HepG2 (cell line): Measurements from ENCODE around the gene CCDC69. TPM values are rescaled to one million over a fixed set of nuclear protein-coding genes. Genes with fewer than 3 reads are reported as not detected.

Experiments
- AGO1 ChIP-seq: fragments of 200-400 bp; formaldehyde crosslinking; IDR thresholded peaks from 2 replicates; pipeline ENCODE4 v1.6.1; 2017; ENCODE audit warnings: mild to moderate bottlenecking, low read depth, low read length, moderate library complexity; ENCODE audit not compliant: poor library complexity, severe bottlenecking
- BORCS8-MEF2B ChIP-seq: sonication (generic); formaldehyde crosslinking; IDR thresholded peaks from 2 replicates; pipeline ENCODE4 v1.8.0; 2022; ENCODE audit warnings: mild to moderate bottlenecking, missing genetic modification reagents
- EP300 ChIP-seq, 3 experiments: sonication (generic) in 1 of 3; formaldehyde crosslinking in 1 of 3; IDR thresholded peaks; 2 replicates each; pipeline versions ENCODE4 v1.5.1 to v1.6.1; 2011 to 2020; ENCODE audit warnings: low read depth in 2 of 3, low read length in 2 of 3, borderline replicate concordance in 1 of 3, improper control_type of control experiment in 1 of 3, mild to moderate bottlenecking in 1 of 3, missing genetic modification reagents in 1 of 3, moderate library complexity in 1 of 3
- ETS1 ChIP-seq: sonication (generic); formaldehyde crosslinking; IDR thresholded peaks from 2 replicates; pipeline ENCODE4 v1.4.0; 2020; ENCODE audit warnings: missing genetic modification reagents
- KLF15 ChIP-seq: sonication (generic); formaldehyde crosslinking; IDR thresholded peaks from 2 replicates; pipeline ENCODE4 v1.8.1; 2023; ENCODE audit warnings: borderline replicate concordance, mild to moderate bottlenecking, inconsistent platforms, missing genetic modification reagents, mixed read lengths
- NRL ChIP-seq: sonication (generic); formaldehyde crosslinking; IDR thresholded peaks from 2 replicates; pipeline ENCODE4 v1.5.0; 2020; ENCODE audit warnings: missing genetic modification reagents, mild to moderate bottlenecking, moderate library complexity, borderline replicate concordance
- PBX2 ChIP-seq: IDR thresholded peaks from 2 replicates; pipeline ENCODE4 v1.6.1; 2016; ENCODE audit warnings: control low read depth
- POLR2G ChIP-seq: fragments of 200-400 bp; formaldehyde crosslinking; IDR thresholded peaks from 2 replicates; pipeline ENCODE4 v1.6.1; 2018; ENCODE audit warnings: mild to moderate bottlenecking, low read depth, low read length, moderate library complexity
- SALL1 ChIP-seq: sonication (generic); formaldehyde crosslinking; IDR thresholded peaks from 2 replicates; pipeline ENCODE4 v1.8.0; 2022; ENCODE audit warnings: mild to moderate bottlenecking, missing genetic modification reagents
- SMC3 ChIP-seq: IDR thresholded peaks from 2 replicates; pipeline ENCODE4 v1.6.1; 2011; ENCODE audit warnings: low read length, improper control_type of control experiment
- SOX6 ChIP-seq, 2 experiments: fragments of 450-650 bp in 1 of 2; sonication (generic) in 1 of 2; formaldehyde crosslinking in 1 of 2; IDR thresholded peaks; 2 replicates each; pipeline versions ENCODE4 v1.4.0 to v1.6.1; 2017 to 2020; ENCODE audit warnings: antibody characterized with exemption in 1 of 2, mild to moderate bottlenecking in 1 of 2, missing genetic modification reagents in 1 of 2
- YY1 ChIP-seq: IDR thresholded peaks from 2 replicates; pipeline ENCODE4 v1.6.1; 2011; ENCODE audit warnings: low read length, low read depth, moderate library complexity, mild to moderate bottlenecking; ENCODE audit not compliant: insufficient read depth, insufficient replicate concordance
- ZFP82 ChIP-seq: sonication (generic); formaldehyde crosslinking; IDR thresholded peaks from 2 replicates; pipeline ENCODE4 v1.5.1; 2020; ENCODE audit warnings: mild to moderate bottlenecking, missing genetic modification reagents, borderline replicate concordance
- ZMYM3 ChIP-seq: sonication (generic); formaldehyde crosslinking; IDR thresholded peaks from 2 replicates; pipeline ENCODE4 v1.5.1; 2020; ENCODE audit warnings: mild to moderate bottlenecking, missing genetic modification reagents
- ZNF232 ChIP-seq: sonication (generic); formaldehyde crosslinking; IDR thresholded peaks from 2 replicates; pipeline ENCODE4 v1.4.0; 2020; ENCODE audit warnings: missing genetic modification reagents, borderline replicate concordance
- polyA plus RNA-seq, 8 experiments: library from polyadenylated mRNA; depleted of rRNA in 3 of 8; stranded (reverse) in 7 of 8; unstranded in 1 of 8; fragments of >200 nt; fragmentation: Illumina TruSeq in 4 of 8; extraction: Trizol in 4 of 8; gene quantifications; 2 replicates each; pipeline versions ENCODE4 v1.2.1 to v1.2.3, GENCODE V29; 2011 to 2016; ENCODE audit warnings: low read depth in 4 of 8, missing spikeins in 1 of 8, mixed read lengths in 1 of 8; ENCODE audit not compliant: insufficient read depth in 1 of 8
- total RNA-seq, 5 experiments: library from RNA; depleted of rRNA; stranded (reverse); fragments of >200 nt; fragmentation: Illumina TruSeq; extraction: Trizol; gene quantifications; 2 replicates each; pipeline ENCODE4 v1.2.3, GENCODE V29; 2016; ENCODE audit warnings: low read depth in 1 of 5
- TF ChIP-seq, protein P1 (sequence below): sonication (generic); formaldehyde crosslinking; IDR thresholded peaks from 2 replicates; pipeline ENCODE4 v1.4.0; 2020; ENCODE audit warnings: missing genetic modification reagents
- TF ChIP-seq, protein P2 (sequence below): sonication (generic); formaldehyde crosslinking; IDR thresholded peaks from 2 replicates; pipeline ENCODE4 v1.4.0; 2020; ENCODE audit warnings: missing genetic modification reagents

Gene CCDC69
- total and polyA plus RNA-seq, 2 of the 13 experiments (the other 11 are each of a cell fraction or from before 2014, with no cell fraction given): 12.2 to 45.2 TPM

GRCh38 chr5:151234476-151235238 is 10.8 kb upstream of the CCDC69 start (continued):
- TF ChIP-seq, protein P1, sequence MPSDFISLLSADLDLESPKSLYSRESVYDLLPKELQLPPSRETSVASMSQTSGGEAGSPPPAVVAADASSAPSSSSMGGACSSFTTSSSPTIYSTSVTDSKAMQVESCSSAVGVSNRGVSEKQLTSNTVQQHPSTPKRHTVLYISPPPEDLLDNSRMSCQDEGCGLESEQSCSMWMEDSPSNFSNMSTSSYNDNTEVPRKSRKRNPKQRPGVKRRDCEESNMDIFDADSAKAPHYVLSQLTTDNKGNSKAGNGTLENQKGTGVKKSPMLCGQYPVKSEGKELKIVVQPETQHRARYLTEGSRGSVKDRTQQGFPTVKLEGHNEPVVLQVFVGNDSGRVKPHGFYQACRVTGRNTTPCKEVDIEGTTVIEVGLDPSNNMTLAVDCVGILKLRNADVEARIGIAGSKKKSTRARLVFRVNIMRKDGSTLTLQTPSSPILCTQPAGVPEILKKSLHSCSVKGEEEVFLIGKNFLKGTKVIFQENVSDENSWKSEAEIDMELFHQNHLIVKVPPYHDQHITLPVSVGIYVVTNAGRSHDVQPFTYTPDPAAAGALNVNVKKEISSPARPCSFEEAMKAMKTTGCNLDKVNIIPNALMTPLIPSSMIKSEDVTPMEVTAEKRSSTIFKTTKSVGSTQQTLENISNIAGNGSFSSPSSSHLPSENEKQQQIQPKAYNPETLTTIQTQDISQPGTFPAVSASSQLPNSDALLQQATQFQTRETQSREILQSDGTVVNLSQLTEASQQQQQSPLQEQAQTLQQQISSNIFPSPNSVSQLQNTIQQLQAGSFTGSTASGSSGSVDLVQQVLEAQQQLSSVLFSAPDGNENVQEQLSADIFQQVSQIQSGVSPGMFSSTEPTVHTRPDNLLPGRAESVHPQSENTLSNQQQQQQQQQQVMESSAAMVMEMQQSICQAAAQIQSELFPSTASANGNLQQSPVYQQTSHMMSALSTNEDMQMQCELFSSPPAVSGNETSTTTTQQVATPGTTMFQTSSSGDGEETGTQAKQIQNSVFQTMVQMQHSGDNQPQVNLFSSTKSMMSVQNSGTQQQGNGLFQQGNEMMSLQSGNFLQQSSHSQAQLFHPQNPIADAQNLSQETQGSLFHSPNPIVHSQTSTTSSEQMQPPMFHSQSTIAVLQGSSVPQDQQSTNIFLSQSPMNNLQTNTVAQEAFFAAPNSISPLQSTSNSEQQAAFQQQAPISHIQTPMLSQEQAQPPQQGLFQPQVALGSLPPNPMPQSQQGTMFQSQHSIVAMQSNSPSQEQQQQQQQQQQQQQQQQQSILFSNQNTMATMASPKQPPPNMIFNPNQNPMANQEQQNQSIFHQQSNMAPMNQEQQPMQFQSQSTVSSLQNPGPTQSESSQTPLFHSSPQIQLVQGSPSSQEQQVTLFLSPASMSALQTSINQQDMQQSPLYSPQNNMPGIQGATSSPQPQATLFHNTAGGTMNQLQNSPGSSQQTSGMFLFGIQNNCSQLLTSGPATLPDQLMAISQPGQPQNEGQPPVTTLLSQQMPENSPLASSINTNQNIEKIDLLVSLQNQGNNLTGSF (CRISPR knock-in tag): peak; percentile 28; the same call in 1 of the 2 replicates
- TF ChIP-seq KLF15 (CRISPR knock-in tag) (no peak), NRL (CRISPR knock-in tag) (no peak), ETS1 (CRISPR knock-in tag) (no peak), ZFP82 (CRISPR knock-in tag) (no peak), ZMYM3 (0 out of 2 replicates have a peak, but pooled peaks have one; percentile 69), AGO1 (no peak), PBX2 (no peak), SALL1 (peak; percentile 80), POLR2G (no peak), BORCS8-MEF2B (CRISPR knock-in tag) (0 out of 2 replicates have a peak, but pooled peaks have one; percentile 29), SMC3 (0 out of 2 replicates have a peak, but pooled peaks have one; percentile 25), SOX6 (IDR thresholded peaks at IDR 0.05) (no peak), SOX6 (CRISPR knock-in tag; IDR thresholded peaks at IDR 0.05) (peak; percentile 77), EP300 (IDR thresholded peaks at IDR 0.05; ENCODE audit: low read depth in 2 of 2, low read length in 2 of 2) (peak; percentile 84 to 94), EP300 (CRISPR knock-in tag; IDR thresholded peaks at IDR 0.05; ENCODE audit: borderline replicate concordance) (peak; percentile 73; the same call in 1 of the 2 replicates), ZNF232 (CRISPR knock-in tag) (0 out of 2 replicates have a peak, but pooled peaks have one; percentile 35), YY1 (no peak)
- TF ChIP-seq, protein P2, sequence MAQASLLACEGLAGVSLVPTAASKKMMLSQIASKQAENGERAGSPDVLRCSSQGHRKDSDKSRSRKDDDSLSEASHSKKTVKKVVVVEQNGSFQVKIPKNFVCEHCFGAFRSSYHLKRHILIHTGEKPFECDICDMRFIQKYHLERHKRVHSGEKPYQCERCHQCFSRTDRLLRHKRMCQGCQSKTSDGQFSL (CRISPR knock-in tag): no peak
